GM18517 (cell line): ENCODE measurements around the gene HOXD9.

Experiments used
- ATAC-seq: cut with Tn5 transposase; IDR thresholded peaks from one replicate; pipeline ENCODE4 v1.9.1; 2021; ENCODE audit warnings: mild to moderate bottlenecking, moderate library complexity; ENCODE audit not compliant: unreplicated experiment

Gene HOXD9

DNA sequence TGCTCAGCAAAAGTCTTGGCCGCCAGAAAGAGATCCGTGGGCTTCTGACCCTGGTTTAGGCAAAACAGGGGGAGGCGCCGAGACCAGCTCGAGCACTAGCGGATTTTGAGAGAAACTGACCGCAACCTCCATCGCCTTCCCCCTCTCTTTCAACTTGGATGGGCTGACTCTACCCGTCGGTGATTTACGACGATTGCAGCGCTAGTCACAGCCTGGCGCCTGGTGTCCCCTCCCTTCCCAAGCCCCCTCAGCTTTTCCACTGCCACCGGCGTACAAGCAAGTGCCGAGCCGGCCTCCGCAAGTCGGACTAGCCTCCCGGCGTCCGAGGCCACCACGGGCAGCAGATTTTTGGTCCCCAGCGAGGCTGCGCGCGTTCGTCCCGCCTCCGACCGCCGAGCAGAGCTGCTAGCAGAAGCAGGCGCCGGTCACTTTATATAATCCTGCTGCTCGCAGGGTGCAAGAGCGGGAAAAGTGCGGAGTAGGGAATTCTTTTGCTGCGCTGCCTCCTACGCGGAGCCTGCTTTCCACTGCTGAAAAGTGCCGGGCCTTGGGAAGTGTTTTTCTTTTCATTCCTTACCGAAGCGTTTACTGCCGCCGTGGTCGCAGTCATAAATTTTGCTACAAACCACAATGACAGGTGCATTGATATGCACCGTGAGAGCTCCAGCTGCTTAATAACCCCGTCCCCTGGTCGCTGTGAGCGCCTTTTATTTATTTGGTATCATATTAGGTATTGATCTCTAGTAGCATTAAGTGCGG, 42.3 kb downstream of the HOXD9 start:
- ATAC-seq = no peak

DNA sequence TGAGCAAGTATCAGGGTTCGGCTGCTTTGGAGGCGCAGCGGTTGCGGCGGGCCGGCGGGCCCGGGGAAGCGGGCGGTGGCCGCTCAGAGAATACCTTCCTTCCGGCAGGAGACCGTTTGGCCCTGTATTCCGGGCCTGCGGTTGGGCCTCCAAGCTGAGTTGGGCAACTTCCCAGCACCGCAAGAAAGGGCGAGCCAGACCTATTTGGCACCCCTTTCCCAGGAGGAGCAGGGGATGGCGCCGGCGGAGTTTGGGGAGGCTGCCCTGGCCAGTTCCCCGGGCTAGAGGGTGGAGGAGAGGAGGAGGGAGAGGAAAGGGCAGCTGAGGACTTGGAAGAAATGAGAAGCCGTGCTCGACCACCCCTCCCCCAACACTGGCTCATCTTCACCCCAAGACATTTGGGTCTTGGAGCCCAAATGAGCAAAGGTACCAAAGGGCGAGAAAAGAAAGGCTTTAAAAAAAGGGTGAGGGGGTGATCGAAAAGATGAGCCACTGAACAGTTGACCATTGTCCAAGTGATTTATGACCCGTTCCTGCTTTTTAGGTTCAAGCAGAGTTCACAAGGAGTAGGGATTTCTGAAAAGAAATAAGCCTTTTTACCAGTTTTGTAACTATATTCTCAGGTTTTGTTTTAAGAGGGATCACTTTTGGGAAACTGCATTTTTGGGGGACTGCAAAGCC, 43.0 kb downstream of the HOXD9 start:
- no peak for ATAC-seq

- ATAC-seq = no peak
Measured at GRCh38 chr2:176166272-176166671, 43.8 kb downstream of the HOXD9 start.

GRCh38 chr2:176167398-176167797, 44.9 kb downstream of the HOXD9 start:
- no peak for ATAC-seq

DNA sequence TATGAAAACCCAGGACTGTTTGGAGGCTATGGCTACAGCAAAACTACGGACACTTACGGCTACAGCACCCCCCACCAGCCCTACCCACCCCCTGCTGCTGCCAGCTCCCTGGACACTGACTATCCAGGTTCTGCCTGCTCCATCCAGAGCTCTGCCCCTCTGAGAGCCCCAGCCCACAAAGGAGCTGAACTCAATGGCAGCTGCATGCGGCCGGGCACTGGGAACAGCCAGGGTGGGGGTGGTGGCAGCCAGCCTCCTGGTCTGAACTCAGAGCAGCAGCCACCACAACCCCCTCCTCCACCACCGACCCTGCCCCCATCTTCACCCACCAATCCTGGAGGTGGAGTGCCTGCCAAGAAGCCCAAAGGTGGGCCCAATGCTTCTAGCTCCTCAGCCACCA, 46.7 kb downstream of the HOXD9 start:
- ATAC-seq = no peak

DNA sequence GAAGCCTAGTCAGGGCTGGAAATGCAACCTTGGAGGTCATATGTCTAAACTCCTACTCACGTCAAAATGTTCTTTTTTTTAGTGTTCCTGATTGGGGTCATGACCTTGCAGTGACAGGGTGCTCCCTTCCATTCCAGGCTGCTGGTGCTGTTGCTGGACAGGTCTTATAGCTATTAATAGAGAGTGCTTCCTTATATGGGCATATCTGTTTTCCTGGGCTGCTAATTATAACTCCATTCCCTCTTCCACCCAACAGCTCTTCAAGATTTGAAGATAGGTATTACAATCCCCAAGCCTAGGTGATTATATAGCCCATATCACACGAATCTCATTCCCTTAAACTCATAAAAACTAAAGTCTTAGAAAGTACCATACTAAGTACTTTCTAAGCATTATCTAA, 47.2 kb downstream of the HOXD9 start:
- ATAC-seq = no peak

GRCh38 chr2:176170602-176171305, 48.2 kb downstream of the HOXD9 start:
- ATAC-seq = no peak

DNA sequence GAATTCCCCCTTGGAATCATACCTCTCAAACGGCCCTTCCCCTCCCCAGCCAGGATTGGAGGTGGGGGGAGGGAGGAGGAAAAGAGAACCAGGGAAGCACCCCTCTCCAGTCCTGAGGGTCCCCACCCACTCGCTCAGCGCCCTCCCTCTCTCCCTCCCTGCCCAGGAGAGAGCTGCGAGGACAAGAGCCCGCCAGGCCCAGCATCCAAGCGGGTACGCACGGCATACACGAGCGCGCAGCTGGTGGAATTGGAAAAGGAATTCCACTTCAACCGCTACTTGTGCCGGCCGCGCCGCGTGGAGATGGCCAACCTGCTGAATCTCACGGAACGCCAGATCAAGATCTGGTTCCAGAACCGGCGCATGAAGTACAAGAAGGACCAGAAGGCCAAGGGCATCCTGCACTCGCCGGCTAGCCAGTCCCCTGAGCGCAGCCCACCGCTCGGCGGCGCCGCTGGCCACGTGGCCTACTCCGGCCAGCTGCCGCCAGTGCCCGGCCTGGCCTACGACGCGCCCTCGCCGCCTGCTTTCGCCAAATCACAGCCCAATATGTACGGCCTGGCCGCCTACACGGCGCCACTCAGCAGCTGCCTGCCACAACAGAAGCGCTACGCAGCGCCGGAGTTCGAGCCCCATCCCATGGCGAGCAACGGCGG, 49.0 kb downstream of the HOXD9 start:
- ATAC-seq = no peak

- no peak for ATAC-seq
Measured at GRCh38 chr2:176172007-176172894, 49.7 kb downstream of the HOXD9 start.

GRCh38 chr2:176172895-176173566, 50.5 kb downstream of the HOXD9 start:
- no peak for ATAC-seq

- ATAC-seq = no peak
Measured at GRCh38 chr2:176173567-176174381, 51.3 kb downstream of the HOXD9 start.

DNA sequence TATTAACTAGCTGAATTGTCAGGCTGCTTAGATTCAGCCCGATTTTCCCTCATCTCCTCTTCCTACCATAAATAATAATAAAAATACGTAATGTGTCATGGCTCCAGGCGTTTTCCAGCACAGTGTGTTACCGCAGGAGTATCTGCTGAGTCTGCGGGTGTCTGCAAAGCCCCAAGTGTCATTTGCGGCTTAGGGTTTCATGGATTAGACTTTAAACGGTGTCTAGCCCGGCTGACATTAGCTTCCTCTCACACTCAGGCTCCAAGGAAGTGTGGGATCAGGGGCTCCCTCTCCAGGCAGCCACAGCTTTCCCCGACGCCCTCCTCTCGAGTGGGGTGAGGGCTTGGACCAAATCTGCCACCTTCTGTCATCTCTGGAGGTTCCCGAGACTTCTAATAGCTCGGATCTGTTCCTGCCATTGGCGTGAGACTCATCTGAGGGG, 51.9 kb downstream of the HOXD9 start:
- no peak for ATAC-seq
